ENCODE results near the gene MYCBP2. TPM values are rescaled to one million over a fixed set of nuclear protein-coding genes. Genes with fewer than 3 reads are reported as not detected.

The MYCBP2 gene
- total and polyA plus RNA-seq, 10 donors: 55.2 to 251 (median 200) TPM

DNA sequence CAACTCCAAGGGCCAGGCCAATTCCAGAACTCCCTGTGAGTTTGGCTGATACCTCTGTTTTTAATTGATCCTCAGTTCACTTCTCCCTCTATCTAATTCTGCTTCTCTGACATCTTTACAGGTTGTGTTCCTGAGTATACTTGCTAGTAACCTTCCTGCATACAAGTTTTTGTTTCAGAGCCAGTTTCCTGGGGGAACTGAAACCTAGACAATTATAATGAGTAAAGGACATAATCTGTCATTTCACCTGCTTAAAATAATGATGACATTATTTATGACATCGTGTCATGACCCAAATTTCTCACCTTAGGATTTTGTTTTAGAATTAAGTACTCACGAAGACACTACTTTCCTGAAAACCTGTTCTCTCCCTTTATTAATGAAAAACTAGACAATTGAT is 12.5 kb upstream of the MYCBP2 start:
- DNase-seq: no peak
- Histone ChIP-seq H3K27me3 (replicated peaks in 1 of 7) (no peaks in the 10 kb centered on the region), H3K4me3 (peak overlapping the region in 2 of 8 donors; percentile 7 to 53), H3K36me3 (no peaks in the 10 kb centered on the region), H3K27ac (peak overlapping the region; percentile 66 to 89 (median 78)), H3K9me3 (no peaks in the 10 kb centered on the region), H3K4me1 (peaks cover 0 to 52% (median 14%) of the 10 kb centered on the region in 6 donors)
- intact Hi-C loops (cut with DNase I; ENCODE audit: low total_unique reads): no loop called here
- no peak for TF ChIP-seq POLR2A (IDR thresholded peaks at IDR 0.05)
- TF ChIP-seq POLR2AphosphoS5 (IDR thresholded peaks at IDR 0.05): no peak
- TF ChIP-seq, protein P1, sequence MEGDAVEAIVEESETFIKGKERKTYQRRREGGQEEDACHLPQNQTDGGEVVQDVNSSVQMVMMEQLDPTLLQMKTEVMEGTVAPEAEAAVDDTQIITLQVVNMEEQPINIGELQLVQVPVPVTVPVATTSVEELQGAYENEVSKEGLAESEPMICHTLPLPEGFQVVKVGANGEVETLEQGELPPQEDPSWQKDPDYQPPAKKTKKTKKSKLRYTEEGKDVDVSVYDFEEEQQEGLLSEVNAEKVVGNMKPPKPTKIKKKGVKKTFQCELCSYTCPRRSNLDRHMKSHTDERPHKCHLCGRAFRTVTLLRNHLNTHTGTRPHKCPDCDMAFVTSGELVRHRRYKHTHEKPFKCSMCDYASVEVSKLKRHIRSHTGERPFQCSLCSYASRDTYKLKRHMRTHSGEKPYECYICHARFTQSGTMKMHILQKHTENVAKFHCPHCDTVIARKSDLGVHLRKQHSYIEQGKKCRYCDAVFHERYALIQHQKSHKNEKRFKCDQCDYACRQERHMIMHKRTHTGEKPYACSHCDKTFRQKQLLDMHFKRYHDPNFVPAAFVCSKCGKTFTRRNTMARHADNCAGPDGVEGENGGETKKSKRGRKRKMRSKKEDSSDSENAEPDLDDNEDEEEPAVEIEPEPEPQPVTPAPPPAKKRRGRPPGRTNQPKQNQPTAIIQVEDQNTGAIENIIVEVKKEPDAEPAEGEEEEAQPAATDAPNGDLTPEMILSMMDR (IDR thresholded peaks at IDR 0.05 in 8 of 11, conservative IDR thresholded peaks at IDR 0.05 in 3 of 11): no peak
- 61 to 74% (median 68%) methylated on average over 2 of the region's 2 CpGs for WGBS, 5 donors

- no peaks in the 10 kb centered on the region for H3K36me3 ChIP-seq
- 43 to 63% (median 48%) methylated on average over 6 of the region's 6 CpGs for WGBS, 5 donors
- intact Hi-C loops (cut with DNase I; ENCODE audit: low total_unique reads): no loop called here
- H3K4me3 ChIP-seq: peak overlapping the region in 2 of 8 donors; percentile 7 to 53
- no peaks in the 10 kb centered on the region for H3K27me3 ChIP-seq (replicated peaks in 1 of 7)
- H3K4me1 ChIP-seq: peaks cover 0 to 54% (median 14%) of the 10 kb centered on the region in 6 donors
- TF ChIP-seq POLR2AphosphoS5 (IDR thresholded peaks at IDR 0.05): peak in 2 of 3 donors; percentile 19 to 54
- TF ChIP-seq, protein P1 (IDR thresholded peaks at IDR 0.05 in 8 of 11, conservative IDR thresholded peaks at IDR 0.05 in 3 of 11): no peak
- no peak for DNase-seq
- peak overlapping the region; percentile 66 to 89 (median 78) for H3K27ac ChIP-seq
- H3K9me3 ChIP-seq: no peaks in the 10 kb centered on the region
Observed at GRCh38 chr13:77338961-77339401, 12.1 kb upstream of the MYCBP2 start.

DNA sequence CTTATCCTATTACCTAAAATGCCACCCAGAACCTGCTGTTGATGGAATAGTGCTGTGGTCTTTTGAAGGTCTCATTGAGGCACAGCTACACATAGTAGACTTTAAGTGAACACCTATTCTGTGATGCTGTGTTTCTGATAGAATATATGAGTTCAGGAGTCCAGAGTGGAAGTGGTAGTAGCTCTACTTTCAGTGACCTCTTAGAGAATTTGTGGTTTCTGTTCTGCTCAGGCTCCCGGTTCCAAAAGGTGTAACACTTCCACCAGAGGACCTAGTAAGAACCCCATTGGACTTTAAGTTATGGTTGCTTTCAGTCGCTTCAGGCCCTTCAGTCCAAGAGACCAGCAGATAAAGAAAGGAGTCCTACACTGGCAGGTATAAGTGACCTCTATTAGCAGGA is 11.4 kb upstream of the MYCBP2 start:
- intact Hi-C loops (cut with DNase I; ENCODE audit: low total_unique reads): no loop called here
- WGBS, 5 donors: 68 to 75% (median 71%) methylated on average over 2 of the region's 2 CpGs
- Histone ChIP-seq H3K27me3 (replicated peaks in 1 of 7) (no peaks in the 10 kb centered on the region), H3K9me3 (no peaks in the 10 kb centered on the region), H3K4me1 (peaks cover 0 to 61% (median 14%) of the 10 kb centered on the region in 6 donors), H3K36me3 (no peaks in the 10 kb centered on the region), H3K27ac (peak overlapping the region; percentile 66 to 89 (median 78)), H3K4me3 (no peak overlapping the region)
- no peak for DNase-seq
- TF ChIP-seq, protein P1 (IDR thresholded peaks at IDR 0.05 in 8 of 11, conservative IDR thresholded peaks at IDR 0.05 in 3 of 11): no peak
- TF ChIP-seq POLR2A (IDR thresholded peaks at IDR 0.05): no peak
- TF ChIP-seq POLR2AphosphoS5 (IDR thresholded peaks at IDR 0.05): no peak

DNA sequence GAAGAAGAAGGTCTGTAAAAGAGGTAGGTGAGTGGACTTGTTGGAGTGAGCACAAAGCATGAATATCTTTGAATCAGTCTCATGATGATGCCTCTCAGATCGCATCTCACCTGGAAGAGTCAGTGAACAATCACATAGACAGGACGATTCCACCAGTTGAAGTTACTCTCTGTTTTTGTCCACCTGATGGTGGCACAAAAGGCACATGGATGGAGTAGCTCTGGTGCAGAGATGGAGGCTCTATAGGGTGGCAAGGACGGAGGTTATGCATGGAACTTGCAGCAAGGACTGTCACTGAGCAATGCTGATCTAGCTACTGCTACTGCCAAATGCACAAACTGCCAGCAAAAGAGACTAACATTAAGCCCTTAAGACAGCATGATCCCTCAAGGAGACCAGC is 10.3 kb upstream of the MYCBP2 start:
- H3K4me3 ChIP-seq: no peak overlapping the region
- no peaks in the 10 kb centered on the region for H3K27me3 ChIP-seq (replicated peaks in 1 of 7)
- intact Hi-C loops (cut with DNase I; ENCODE audit: low total_unique reads): no loop called here
- no peak for TF ChIP-seq POLR2AphosphoS5 (IDR thresholded peaks at IDR 0.05)
- TF ChIP-seq, protein P1 (IDR thresholded peaks at IDR 0.05 in 8 of 11, conservative IDR thresholded peaks at IDR 0.05 in 3 of 11): no peak
- no peak for TF ChIP-seq POLR2A (IDR thresholded peaks at IDR 0.05)
- H3K27ac ChIP-seq: peak overlapping the region in 1 of 8 donors; percentile 89
- H3K4me1 ChIP-seq: peaks cover 0 to 62% (median 14%) of the 10 kb centered on the region in 6 donors
- H3K9me3 ChIP-seq: no peaks in the 10 kb centered on the region
- no peaks in the 10 kb centered on the region for H3K36me3 ChIP-seq
- 80 to 96% (median 86%) methylated on average over 3 of the region's 3 CpGs for WGBS, 5 donors
- no peak for DNase-seq
